ENCODE results near the gene GPX4. TPM values are rescaled to one million over a fixed set of nuclear protein-coding genes. Genes with fewer than 3 reads are reported as not detected.

GPX4 gene
- total and polyA plus RNA-seq, 10 of the 15 experiments (the other 5 are each of a cell fraction or from before 2014, with no cell fraction given) = 33.3 to 749 (median 297) TPM

GRCh38 chr19:1070931-1071791 lies 32.6 kb upstream of the GPX4 start (continued):
- no peak for TF ChIP-seq ZNF592 (IDR thresholded peaks at IDR 0.05)
- no peak for TF ChIP-seq EED (IDR thresholded peaks at IDR 0.05; ENCODE audit: low read depth)
- no peak for TF ChIP-seq NFYA (IDR thresholded peaks at IDR 0.05; ENCODE audit: borderline replicate concordance, low read depth, low read length)

- Histone ChIP-seq H3K4me1 (ENCODE audit: control insufficient read depth, insufficient read depth, low read length) (peaks cover 30% of the 10 kb centered on the region), H3K27ac (ENCODE audit: control insufficient read depth, insufficient read depth) (no peak overlapping the region), H3K27me3 (replicated peaks in 1 of 2; ENCODE audit: control insufficient read depth in 2 of 2, insufficient read depth in 2 of 2, low read length in 1 of 2) (no peaks in the 10 kb centered on the region), H4K20me1 (ENCODE audit: control insufficient read depth, insufficient read depth) (no peaks in the 10 kb centered on the region), H3K4me2 (ENCODE audit: control insufficient read depth, insufficient read depth) (no peak overlapping the region; the same call in 1 of the 2 replicates), H2AFZ (ENCODE audit: control insufficient read depth, low read depth, low read length) (no peak overlapping the region), H3K36me3 (ENCODE audit: control insufficient read depth in 2 of 2, insufficient read depth in 2 of 2, low read length in 1 of 2) (peaks cover 21 to 26% of the 10 kb centered on the region in 2 experiments), H3K79me2 (ENCODE audit: control insufficient read depth, insufficient read depth, low read length) (peaks cover 46% of the 10 kb centered on the region), H3K4me3 (no peak overlapping the region), H3K9me3 (replicated peaks; ENCODE audit: control insufficient read depth, insufficient read depth, low read length) (no peaks in the 10 kb centered on the region; the same call in 2 of the 3 replicates), H3K9ac (ENCODE audit: control insufficient read depth, insufficient read depth, low read length) (no peak overlapping the region)
- RAD21 ChIA-PET (ENCODE audit: unreplicated experiment) = no interaction called here
- SMC1A ChIA-PET (ENCODE audit: uncharacterized antibody, unreplicated experiment) = interaction anchor here (1.0 kb wide), 1 partner anchor 33 kb away, joined by 3 read pairs; the partner anchor contains the start of gene ABCA7
- BruUV-seq (replicated peaks) = no TSS peak
- intact Hi-C loops (cut with micrococcal nuclease; ENCODE audit: unreplicated experiment) (no loop called here), in situ Hi-C loops (cut with MboI) (no loop called here)
- TF ChIP-seq CBX3 (IDR thresholded peaks at IDR 0.05; ENCODE audit: borderline replicate concordance, low read depth) (no peak), SKIL (IDR thresholded peaks at IDR 0.05; ENCODE audit: low read depth, poor library complexity, severe bottlenecking) (no peak), HDGF (IDR thresholded peaks at IDR 0.05) (no peak), ZNF217 (IDR thresholded peaks at IDR 0.05) (0 out of 2 replicates have a peak, but pooled peaks have one; percentile 60), RELA (IDR thresholded peaks at IDR 0.05; ENCODE audit: borderline replicate concordance, partially characterized antibody) (no peak), SMARCA5 (IDR thresholded peaks at IDR 0.05) (0 out of 2 replicates have a peak, but pooled peaks have one; percentile 43)
- POLR2A ChIA-PET = interaction anchor here (1.2 kb wide), 2 partner anchors 12 to 30 kb away, joined by 3 read pairs; no protein-coding TSS in a partner anchor
- FAIRE-seq (no peak), ATAC-seq (no peak), DNase-seq (ENCODE audit: low read depth, low spot score) (no peak)
- WGBS (ENCODE audit: insufficient coverage, insufficient replicate concordance, low lambda C conversion rate, missing lambda C conversion rate) = 77% methylated on average over 11 of the region's 11 CpGs
- CTCF ChIA-PET = no interaction called here
Measured at GRCh38 chr19:1072371-1073015, 31.3 kb upstream of the GPX4 start.
